Cardiac fibroblast (primary cell): ENCODE results near the gene NT5C1A.
A peak's percentile ranks its signal among the peaks of the same experiment; 100 is the strongest.

Experiments used
- DNase-seq, 2 donors: peaks; one replicate each; pipeline versions ENCODE4 v3.0.0 to v3.0.0-alpha.2; 2010; ENCODE audit warnings: low read depth in 2 of 2
- H3K4me3 ChIP-seq, 2 donors: replicated peaks in 1 of 2; 1 replicate in 1 of 2; 2 replicates in 1 of 2; pipeline ENCODE4 v1.5.1; 2011; ENCODE audit warnings: low read depth in 2 of 2, low read length in 2 of 2, mild to moderate bottlenecking in 2 of 2, moderate library complexity in 1 of 2
- TF ChIP-seq, protein P1 (sequence below): IDR thresholded peaks from one replicate; pipeline ENCODE4 v1.5.1; 2011; ENCODE audit warnings: low read depth, mild to moderate bottlenecking, low read length, inconsistent platforms

Gene NT5C1A

DNA sequence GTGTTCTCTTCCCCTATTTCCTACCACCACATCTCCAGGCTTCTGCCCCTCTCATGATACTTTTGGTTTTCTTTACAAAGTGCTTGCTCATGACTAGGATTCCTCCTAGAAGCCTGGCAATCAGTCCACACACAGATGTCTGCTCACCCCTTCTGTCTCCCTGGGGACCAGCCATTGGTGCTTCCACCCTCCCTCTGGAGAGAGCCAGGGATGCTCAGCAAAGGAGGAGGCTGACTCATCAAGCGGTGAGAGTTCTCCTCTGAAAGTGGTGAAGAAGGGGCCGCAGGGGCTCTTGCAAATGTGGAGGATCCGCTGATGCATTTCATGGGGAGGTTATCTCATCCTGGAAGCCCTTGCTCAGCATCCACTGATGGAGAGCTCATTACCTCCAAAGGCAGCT, 14.5 kb downstream of the NT5C1A start:
- H3K4me3 ChIP-seq = no peak overlapping the region
- TF ChIP-seq, protein P1, sequence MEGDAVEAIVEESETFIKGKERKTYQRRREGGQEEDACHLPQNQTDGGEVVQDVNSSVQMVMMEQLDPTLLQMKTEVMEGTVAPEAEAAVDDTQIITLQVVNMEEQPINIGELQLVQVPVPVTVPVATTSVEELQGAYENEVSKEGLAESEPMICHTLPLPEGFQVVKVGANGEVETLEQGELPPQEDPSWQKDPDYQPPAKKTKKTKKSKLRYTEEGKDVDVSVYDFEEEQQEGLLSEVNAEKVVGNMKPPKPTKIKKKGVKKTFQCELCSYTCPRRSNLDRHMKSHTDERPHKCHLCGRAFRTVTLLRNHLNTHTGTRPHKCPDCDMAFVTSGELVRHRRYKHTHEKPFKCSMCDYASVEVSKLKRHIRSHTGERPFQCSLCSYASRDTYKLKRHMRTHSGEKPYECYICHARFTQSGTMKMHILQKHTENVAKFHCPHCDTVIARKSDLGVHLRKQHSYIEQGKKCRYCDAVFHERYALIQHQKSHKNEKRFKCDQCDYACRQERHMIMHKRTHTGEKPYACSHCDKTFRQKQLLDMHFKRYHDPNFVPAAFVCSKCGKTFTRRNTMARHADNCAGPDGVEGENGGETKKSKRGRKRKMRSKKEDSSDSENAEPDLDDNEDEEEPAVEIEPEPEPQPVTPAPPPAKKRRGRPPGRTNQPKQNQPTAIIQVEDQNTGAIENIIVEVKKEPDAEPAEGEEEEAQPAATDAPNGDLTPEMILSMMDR = no peak
- peak in 1 of 2 donors; percentile 78 for DNase-seq

DNA sequence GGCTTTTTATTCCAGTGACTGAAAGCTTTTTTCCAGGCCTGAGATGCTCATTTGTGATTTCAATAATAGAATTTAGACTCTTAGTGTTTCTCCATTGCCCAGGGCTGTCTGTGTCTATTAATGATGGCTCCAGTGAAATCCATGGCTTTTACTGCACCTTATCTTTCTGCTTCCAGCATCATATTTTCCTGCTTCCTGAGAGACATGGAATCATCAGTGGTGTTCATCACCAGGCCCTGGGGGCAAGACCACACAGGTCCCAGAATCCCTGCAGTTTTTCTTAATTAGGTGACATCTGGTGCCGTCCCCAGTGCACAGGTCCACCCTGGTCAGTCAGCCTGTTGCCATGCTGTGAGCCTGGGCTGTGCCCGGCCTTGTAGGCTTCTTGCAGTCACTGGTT, 15.5 kb downstream of the NT5C1A start:
- no peak overlapping the region for H3K4me3 ChIP-seq
- no peak for DNase-seq
- TF ChIP-seq, protein P1 = no peak

DNA sequence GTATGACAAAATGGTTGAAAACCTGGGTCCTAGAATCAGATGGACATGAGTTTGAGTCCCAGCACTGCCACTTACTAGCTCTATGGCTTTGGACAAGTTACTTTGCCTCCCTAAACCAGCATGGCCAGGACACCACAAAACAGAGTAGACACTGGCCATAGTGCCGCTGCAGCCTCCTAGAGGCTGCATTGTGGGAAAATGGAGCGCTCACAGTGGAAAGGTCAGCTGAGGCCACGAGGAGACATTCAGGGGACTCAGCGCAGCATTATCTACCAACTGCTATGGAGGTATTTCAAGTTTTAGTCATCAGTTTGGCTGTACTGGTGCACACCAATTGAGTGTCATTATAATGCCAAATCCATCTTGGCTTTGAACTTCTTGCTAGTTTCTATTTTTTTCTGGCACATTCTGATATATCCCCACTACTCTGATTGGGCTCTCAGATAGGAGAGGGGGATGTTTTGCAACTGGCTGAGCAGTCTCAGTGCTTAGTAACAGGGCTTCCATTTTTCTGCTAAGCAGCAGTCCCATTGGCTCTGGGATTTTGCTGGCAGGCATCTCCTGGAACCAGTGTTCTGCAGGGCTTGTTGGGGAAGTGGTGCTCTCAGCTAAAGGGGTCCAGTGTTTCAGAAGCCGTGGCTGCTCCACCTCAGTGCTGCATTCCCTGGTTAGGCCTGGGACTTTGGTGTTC, 16.2 kb downstream of the NT5C1A start:
- H3K4me3 ChIP-seq = no peak overlapping the region
- no peak for DNase-seq
- TF ChIP-seq, protein P1 = no peak

DNA sequence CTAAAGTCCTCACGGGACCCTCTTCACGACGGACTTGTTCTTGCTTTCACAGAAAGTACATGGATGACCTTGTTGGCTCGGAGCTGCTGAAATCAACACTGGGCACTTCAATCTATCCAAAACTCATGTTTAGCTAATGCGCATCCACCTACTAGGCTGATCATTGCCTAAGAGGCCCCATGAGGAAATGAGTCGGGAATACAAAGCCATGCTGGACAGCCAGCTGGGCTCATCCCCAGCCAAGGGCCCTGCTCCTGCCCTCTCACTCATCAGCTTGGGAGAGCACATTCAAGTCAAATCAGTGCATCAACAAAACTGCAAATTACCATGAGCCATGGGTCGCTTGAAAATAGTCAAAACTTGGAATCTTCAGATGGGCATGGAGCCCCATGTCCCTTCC, 17.6 kb downstream of the NT5C1A start:
- DNase-seq = peak in 1 of 2 donors; percentile 42
- no peak overlapping the region for H3K4me3 ChIP-seq
- TF ChIP-seq, protein P1 = no peak

DNA sequence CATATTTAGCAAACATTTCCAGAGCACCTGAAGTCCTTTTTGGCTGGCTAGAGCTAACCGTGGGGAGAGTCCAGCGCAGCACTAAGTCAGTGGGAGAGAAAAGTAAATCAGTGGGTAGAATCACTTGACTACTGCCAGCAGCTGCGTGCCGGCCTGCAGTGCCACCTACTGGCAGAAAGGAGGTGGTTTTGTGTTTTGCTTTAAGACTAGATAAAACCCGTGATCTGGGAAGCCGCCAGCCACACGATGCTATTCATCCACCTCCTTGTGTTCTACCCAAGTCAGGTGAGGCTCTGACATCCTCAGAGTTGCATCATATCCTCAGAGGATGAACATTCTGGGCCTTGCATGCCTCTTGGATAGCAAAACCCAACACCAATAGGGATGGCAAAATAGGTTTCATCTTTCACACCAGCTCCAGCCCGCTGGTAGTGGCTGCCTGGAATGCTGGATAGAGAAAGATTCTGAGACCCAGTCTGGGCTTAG, 18.3 kb downstream of the NT5C1A start:
- peak; percentile 86 to 89 for DNase-seq
- no peak overlapping the region for H3K4me3 ChIP-seq
- TF ChIP-seq, protein P1 = peak; percentile 84

DNA sequence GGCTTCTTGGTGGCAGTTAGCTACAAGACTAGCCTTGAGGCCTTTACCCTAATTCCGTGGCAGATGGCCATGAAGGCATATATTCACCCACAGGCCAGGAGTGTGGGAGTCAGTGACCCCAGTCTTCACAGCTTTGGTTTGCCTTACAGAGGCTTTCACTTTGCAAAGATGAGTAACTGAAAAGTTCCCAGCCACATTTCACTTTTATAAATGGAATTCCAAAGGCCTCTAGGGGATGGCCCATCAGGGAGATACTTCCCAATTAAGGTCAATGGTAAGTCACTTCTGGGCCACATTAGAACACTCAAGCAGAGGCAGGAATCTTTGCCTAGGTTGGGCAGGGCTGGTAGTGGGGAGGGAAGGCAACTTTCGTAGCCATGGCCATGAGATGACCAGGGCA, 19.4 kb downstream of the NT5C1A start:
- DNase-seq = peak in 1 of 2 donors; percentile 36
- TF ChIP-seq, protein P1 = no peak
- no peak overlapping the region for H3K4me3 ChIP-seq
